Measurements from ENCODE around the gene TMEM145. TPM values are rescaled to one million over a fixed set of nuclear protein-coding genes. Genes with fewer than 3 reads are reported as not detected.
"Not testable (repeated sequence)": the region's sequence is repeated elsewhere in the genome, so short reads cannot be mapped to it uniquely, and the experiment has no call there.

TMEM145 gene
- total RNA-seq = not detected

- H3K4me3 Mint-ChIP-seq = peak within 1 kb of the TSS; percentile 60
- peaks cover 42% of the 10 kb centered on the region for H3K27me3 Mint-ChIP-seq (ENCODE audit: low read depth)
- no peak for DNase-seq
- peaks cover 16% of the 10 kb centered on the region for H3K4me1 Mint-ChIP-seq (ENCODE audit: low read depth)
- ATAC-seq = peak; percentile 74 to 78
- no peaks in the 10 kb centered on the region for H3K36me3 Mint-ChIP-seq (ENCODE audit: insufficient read depth)
- H3K9me3 Mint-ChIP-seq = no peaks in the 10 kb centered on the region
These were observed at the start of gene TMEM145 for GRCh38 chr19:42313096-42313839. Gene TMEM145, plus strand, starts transcription at chr19:42313309. Its CDS starts 68 bp downstream, at chr19:42313377.

GRCh38 chr19:42266105-42266504 is 47.0 kb upstream of the TMEM145 start:
- not testable (repeated sequence) for H3K9me3 Mint-ChIP-seq; H3K27me3 Mint-ChIP-seq (ENCODE audit: low read depth); H3K36me3 Mint-ChIP-seq (ENCODE audit: insufficient read depth); DNase-seq; H3K4me3 Mint-ChIP-seq; ATAC-seq
- peaks cover 23% of the 10 kb centered on the region for H3K4me1 Mint-ChIP-seq (ENCODE audit: low read depth)

GRCh38 chr19:42266928-42267603 is 46.0 kb upstream of the TMEM145 start:
- H3K36me3 Mint-ChIP-seq (ENCODE audit: insufficient read depth); DNase-seq; ATAC-seq; H3K4me3 Mint-ChIP-seq; H3K9me3 Mint-ChIP-seq; H3K27me3 Mint-ChIP-seq (ENCODE audit: low read depth): not testable (repeated sequence)
- peaks cover 29% of the 10 kb centered on the region for H3K4me1 Mint-ChIP-seq (ENCODE audit: low read depth)

- H3K27me3 Mint-ChIP-seq (ENCODE audit: low read depth) = no peaks in the 10 kb centered on the region
- H3K36me3 Mint-ChIP-seq (ENCODE audit: insufficient read depth) = peaks cover 5% of the 10 kb centered on the region
- no peak for DNase-seq
- H3K4me3 Mint-ChIP-seq = no peak overlapping the region
- no peak for ATAC-seq
- H3K4me1 Mint-ChIP-seq (ENCODE audit: low read depth) = peaks cover 29% of the 10 kb centered on the region
- H3K9me3 Mint-ChIP-seq = no peaks in the 10 kb centered on the region
These were observed 45.4 kb upstream of the TMEM145 start for GRCh38 chr19:42267644-42268141.

- ATAC-seq = peak; percentile 66 to 69
These were observed 44.9 kb upstream of the TMEM145 start for GRCh38 chr19:42268142-42268703.

GRCh38 chr19:42268704-42269477 is 44.2 kb upstream of the TMEM145 start, which contains the start of gene CIC:
Gene CIC, plus strand, starts transcription at chr19:42269252. Its CDS starts 2,532 bp downstream, at chr19:42271784.
- no peak within 1 kb of the TSS for H3K4me3 Mint-ChIP-seq
- peaks cover 9% of the 10 kb centered on the region for H3K36me3 Mint-ChIP-seq (ENCODE audit: insufficient read depth)
- peak; percentile 99 for DNase-seq
- no peaks in the 10 kb centered on the region for H3K9me3 Mint-ChIP-seq
- H3K27me3 Mint-ChIP-seq (ENCODE audit: low read depth) = no peaks in the 10 kb centered on the region
- ATAC-seq = peak; percentile 81 to 85
- H3K4me1 Mint-ChIP-seq (ENCODE audit: low read depth) = peaks cover 29% of the 10 kb centered on the region

More at GRCh38 chr19:42268142-42268703, 44.9 kb upstream of the TMEM145 start:
- peaks cover 29% of the 10 kb centered on the region for H3K4me1 Mint-ChIP-seq (ENCODE audit: low read depth)
- H3K9me3 Mint-ChIP-seq = no peaks in the 10 kb centered on the region
- DNase-seq = peak; percentile 97
- no peaks in the 10 kb centered on the region for H3K27me3 Mint-ChIP-seq (ENCODE audit: low read depth)
- peaks cover 5% of the 10 kb centered on the region for H3K36me3 Mint-ChIP-seq (ENCODE audit: insufficient read depth)
- H3K4me3 Mint-ChIP-seq = no peak overlapping the region

GRCh38 chr19:42269478-42270345 is 43.4 kb upstream of the TMEM145 start:
- Mint-ChIP-seq H3K4me1 (ENCODE audit: low read depth) (peaks cover 32% of the 10 kb centered on the region), H3K9me3 (no peaks in the 10 kb centered on the region), H3K4me3 (no peak overlapping the region), H3K27me3 (ENCODE audit: low read depth) (no peaks in the 10 kb centered on the region), H3K36me3 (ENCODE audit: insufficient read depth) (peaks cover 12% of the 10 kb centered on the region)
- no peak for DNase-seq
- no peak for ATAC-seq

- no peak overlapping the region for H3K4me3 Mint-ChIP-seq
- ATAC-seq (peak; percentile 8 to 16), DNase-seq (no peak)
- no peaks in the 10 kb centered on the region for H3K27me3 Mint-ChIP-seq (ENCODE audit: low read depth)
- peaks cover 38% of the 10 kb centered on the region for H3K4me1 Mint-ChIP-seq (ENCODE audit: low read depth)
- H3K36me3 Mint-ChIP-seq (ENCODE audit: insufficient read depth) = peaks cover 15% of the 10 kb centered on the region
- no peaks in the 10 kb centered on the region for H3K9me3 Mint-ChIP-seq
These were observed 42.6 kb upstream of the TMEM145 start for GRCh38 chr19:42270346-42271044.

- Mint-ChIP-seq H3K36me3 (ENCODE audit: insufficient read depth) (peaks cover 15% of the 10 kb centered on the region), H3K27me3 (ENCODE audit: low read depth) (no peaks in the 10 kb centered on the region), H3K4me1 (ENCODE audit: low read depth) (peaks cover 41% of the 10 kb centered on the region), H3K9me3 (no peaks in the 10 kb centered on the region), H3K4me3 (peak overlapping the region; percentile 50)
- DNase-seq (no peak), ATAC-seq (no peak)
These were observed 42.1 kb upstream of the TMEM145 start for GRCh38 chr19:42271045-42271419.

- Mint-ChIP-seq H3K4me1 (ENCODE audit: low read depth) (peaks cover 51% of the 10 kb centered on the region), H3K9me3 (no peaks in the 10 kb centered on the region), H3K27me3 (ENCODE audit: low read depth) (no peaks in the 10 kb centered on the region), H3K36me3 (ENCODE audit: insufficient read depth) (peaks cover 15% of the 10 kb centered on the region), H3K4me3 (no peak overlapping the region)
- no peak for DNase-seq
- no peak for ATAC-seq
These were observed 41.1 kb upstream of the TMEM145 start for GRCh38 chr19:42271861-42272534.

GRCh38 chr19:42272535-42272897 is 40.6 kb upstream of the TMEM145 start:
- Mint-ChIP-seq H3K9me3 (no peaks in the 10 kb centered on the region), H3K4me3 (no peak overlapping the region), H3K4me1 (ENCODE audit: low read depth) (peaks cover 52% of the 10 kb centered on the region), H3K27me3 (ENCODE audit: low read depth) (no peaks in the 10 kb centered on the region), H3K36me3 (ENCODE audit: insufficient read depth) (peaks cover 15% of the 10 kb centered on the region)
- DNase-seq (no peak), ATAC-seq (no peak)

- H3K36me3 Mint-ChIP-seq (ENCODE audit: insufficient read depth) = peaks cover 15% of the 10 kb centered on the region
- DNase-seq (no peak), ATAC-seq (no peak)
- H3K27me3 Mint-ChIP-seq (ENCODE audit: low read depth) = no peaks in the 10 kb centered on the region
- H3K4me3 Mint-ChIP-seq = no peak overlapping the region
- H3K9me3 Mint-ChIP-seq = no peaks in the 10 kb centered on the region
- peaks cover 48% of the 10 kb centered on the region for H3K4me1 Mint-ChIP-seq (ENCODE audit: low read depth)
These were observed 40.1 kb upstream of the TMEM145 start for GRCh38 chr19:42272989-42273406.
